Measurements from ENCODE around the gene ZNF365.

ZNF365 gene

GRCh38 chr10:62424026-62424425 is 49.9 kb downstream of the ZNF365 start:
- peak in 1 of 2 experiments; percentile 1 for DNase-seq

GRCh38 chr10:62426086-62426485 is 51.9 kb downstream of the ZNF365 start:
- no peak for DNase-seq

- no peak for DNase-seq
These were observed 52.4 kb downstream of the ZNF365 start for GRCh38 chr10:62426600-62426999.

GRCh38 chr10:62430881-62431280 is 56.7 kb downstream of the ZNF365 start:
- peak in 1 of 2 experiments; percentile 8 for DNase-seq

GRCh38 chr10:62433181-62433692 is 59.1 kb downstream of the ZNF365 start:
- DNase-seq = no peak

GRCh38 chr10:62433901-62434300 is 59.7 kb downstream of the ZNF365 start:
- DNase-seq = no peak

- DNase-seq = peak in 1 of 2 experiments; percentile 40
These were observed 63.5 kb downstream of the ZNF365 start for GRCh38 chr10:62437696-62438095.

- no peak for DNase-seq
These were observed 67.8 kb downstream of the ZNF365 start for GRCh38 chr10:62442006-62442405.

- DNase-seq = no peak
These were observed 68.9 kb downstream of the ZNF365 start for GRCh38 chr10:62442894-62443669.

GRCh38 chr10:62443866-62444265 is 69.7 kb downstream of the ZNF365 start:
- DNase-seq = no peak

- no peak for DNase-seq
These were observed 72.5 kb downstream of the ZNF365 start for GRCh38 chr10:62446627-62447026.

GRCh38 chr10:62450912-62451610 is 76.9 kb downstream of the ZNF365 start:
- DNase-seq = no peak

GRCh38 chr10:62451611-62451975 is 77.4 kb downstream of the ZNF365 start:
- no peak for DNase-seq

All from NCI-H524 (cell line).